ENCODE data around the gene CTDSP2.

CTDSP2 gene

DNA sequence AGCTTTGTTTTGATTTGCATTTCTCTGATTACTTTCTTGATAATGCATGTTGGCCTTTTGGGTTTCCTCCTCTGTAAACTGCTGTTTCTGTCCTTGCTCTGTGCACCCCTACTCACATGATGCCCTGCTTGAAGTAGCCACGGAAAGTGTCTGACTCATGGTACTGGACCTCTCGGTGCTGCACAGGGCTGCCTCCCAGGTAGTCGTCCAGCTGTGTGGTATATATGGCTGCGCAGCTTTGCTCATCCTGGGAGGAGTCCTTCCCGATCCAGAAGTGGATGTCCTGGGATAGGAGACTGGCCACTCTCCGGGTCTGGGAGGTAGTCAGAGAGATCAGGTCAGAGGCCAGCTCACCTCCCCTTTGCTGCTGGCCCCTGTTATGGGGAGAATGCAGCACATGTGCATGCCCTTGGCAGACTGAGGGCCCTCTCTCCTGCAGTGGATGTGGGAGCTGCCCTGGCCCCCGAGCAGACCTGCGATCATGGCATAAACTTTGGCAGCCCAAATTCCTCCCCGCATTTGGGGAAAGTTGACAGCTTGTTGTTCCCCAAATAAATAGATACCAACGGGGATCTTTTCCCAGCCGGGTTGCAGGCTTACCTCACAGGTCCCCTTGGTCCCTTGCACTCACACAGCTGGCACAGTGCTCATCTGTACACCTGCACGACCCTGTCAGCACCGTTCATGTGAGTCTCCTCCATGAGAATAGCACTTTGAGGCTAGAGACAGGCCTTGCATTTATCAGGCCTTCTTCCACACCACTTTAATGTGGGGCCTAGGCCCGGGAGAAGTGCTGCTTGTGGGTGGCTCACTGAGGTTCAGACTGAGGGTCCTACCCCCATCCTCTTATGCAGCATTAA lies 33.2 kb downstream of the CTDSP2 start:
- no peak for DNase-seq

DNA sequence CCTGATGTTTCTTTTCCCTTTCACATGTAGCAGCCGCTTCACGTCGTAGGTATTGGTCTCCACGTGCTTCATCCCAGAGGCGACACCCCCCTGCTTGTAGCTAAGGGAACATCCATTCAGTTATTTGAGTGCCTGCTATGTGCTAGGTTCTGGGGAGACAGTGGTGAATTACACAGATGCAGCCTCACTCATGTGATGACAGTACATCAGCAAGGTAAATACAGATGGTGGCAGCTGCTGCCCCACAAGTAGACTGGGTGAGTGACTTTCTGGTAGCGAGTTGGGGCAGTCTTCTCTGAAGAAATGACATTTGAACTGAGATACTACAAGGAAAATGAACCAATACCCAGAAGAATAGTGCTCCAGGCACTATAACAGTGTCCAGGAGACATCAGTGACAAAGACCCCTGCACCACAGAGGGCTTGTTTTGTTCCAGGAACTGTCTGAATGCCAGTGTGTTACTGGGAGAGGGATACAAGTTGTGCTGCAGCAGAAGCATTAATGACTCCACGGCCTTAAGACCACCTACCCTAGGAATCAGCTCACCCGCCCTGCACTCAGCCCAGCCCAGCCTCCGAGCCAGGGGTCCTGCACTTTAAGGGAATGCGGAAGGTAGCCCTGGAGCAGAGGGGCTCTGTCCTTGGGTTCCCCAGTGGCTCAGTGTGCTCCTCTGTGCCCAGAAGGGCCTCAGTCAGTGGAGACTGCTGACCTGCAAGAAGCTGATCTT lies 35.3 kb downstream of the CTDSP2 start:
- DNase-seq, result no peak

DNA sequence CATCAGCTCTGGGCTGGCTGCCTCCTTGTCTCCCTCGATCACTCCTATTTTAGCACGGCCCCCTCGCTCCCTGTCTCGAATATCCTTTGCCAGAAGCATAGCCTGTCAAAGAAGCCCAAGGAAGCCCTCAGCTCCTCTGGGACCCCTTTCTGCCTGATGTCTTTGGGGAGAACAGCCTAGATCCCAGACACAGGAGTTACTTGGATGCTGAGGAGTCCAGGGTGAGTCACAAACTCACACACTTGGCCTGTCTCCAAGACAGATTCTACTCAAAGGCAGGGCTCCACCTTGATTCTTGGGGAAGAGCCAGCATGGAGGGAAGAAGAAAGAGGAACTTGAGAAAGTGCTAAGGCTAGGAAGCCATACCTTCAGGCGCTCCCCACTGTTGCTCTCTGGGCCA lies 36.1 kb downstream of the CTDSP2 start:
- no peak for DNase-seq

- DNase-seq, result no peak
Measured at GRCh38 chr12:57809425-57809824, 37.1 kb downstream of the CTDSP2 start.

DNA sequence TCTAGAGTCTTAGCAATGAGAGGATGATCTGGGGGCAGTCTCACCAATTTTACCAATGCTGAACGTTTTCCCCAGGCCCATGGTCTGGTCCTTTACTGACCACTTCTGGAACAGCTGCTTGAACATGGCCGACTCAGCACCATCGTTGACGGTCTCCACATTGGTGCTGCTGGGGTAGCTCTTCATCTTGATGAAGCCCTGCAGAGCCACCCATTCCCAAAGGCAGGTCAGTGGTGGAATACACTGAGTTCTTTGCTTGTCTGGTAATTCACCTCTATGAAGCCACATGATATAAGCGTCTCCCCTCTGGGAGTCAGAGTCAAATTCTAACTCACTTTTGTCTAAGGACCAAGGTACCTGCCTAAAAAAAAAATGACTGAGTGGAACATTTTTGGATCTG lies 38.2 kb downstream of the CTDSP2 start:
- DNase-seq, result no peak

DNA sequence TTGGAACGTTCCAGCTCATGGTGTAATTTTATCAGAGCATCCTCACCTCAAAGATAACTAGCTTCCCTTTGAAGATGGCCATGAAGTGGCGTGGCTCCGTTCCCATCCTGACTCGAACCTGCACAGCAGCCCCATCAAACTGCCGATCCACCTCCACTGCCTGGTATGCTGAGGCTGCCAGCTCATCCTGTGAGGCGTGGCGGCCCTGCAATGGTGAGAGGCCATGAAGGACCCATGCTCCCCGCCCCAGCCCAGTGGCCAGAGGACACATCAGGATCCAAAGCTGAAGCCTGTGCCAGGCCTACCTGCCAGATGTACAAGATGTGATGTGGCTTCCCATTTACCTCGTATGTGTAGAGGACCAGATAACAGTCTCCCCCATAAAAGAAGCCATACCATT lies 39.2 kb downstream of the CTDSP2 start:
- DNase-seq, result no peak

- DNase-seq, result no peak
Measured at GRCh38 chr12:57806677-57807076, 39.9 kb downstream of the CTDSP2 start.

DNA sequence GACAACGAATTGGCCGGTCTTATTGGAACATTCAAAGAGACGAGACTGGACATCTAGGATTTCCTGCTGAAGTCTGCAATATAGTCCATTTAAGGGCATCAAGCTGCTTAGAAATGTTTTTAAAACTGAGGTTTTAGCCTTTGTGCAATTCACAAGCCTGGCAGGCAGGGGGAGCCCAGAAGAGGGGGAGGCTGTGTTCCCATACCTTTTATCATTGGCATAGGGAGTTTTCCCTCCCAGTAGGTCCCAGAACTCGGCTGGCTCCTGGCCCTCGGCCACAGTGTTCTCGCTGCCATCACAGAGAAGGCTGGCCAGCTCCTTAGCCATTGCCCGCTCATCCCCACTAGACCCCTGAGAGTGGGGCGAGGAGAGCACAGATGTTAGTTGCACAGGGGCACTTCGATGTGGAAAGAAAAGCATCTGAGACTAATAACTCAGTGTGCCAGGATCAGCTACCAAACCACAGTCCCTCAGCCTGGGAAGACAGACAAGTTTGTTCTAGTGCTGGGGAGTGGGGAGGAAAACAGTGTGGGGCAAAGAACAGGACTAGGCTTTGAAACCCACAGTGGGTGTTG lies 43.1 kb downstream of the CTDSP2 start:
- peak; percentile 26 for DNase-seq

DNA sequence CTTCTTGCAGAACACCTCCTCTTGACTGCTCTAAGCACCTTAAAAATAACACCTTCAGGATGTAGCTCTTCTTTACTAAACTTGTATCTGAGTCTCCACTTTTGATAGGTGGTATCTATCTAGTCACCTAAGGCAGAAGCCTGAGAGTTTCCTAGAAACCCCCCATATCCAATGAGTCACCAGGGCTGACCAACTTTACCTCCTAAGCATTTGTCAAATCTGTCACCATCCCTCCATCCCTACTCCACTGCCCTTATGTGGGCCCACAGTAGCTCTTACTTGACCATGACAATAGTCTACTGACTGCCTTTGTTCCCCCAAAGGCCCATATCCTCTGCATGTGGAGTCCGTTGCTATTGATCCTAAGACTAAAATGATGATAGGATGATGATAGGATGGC lies 43.9 kb downstream of the CTDSP2 start:
- DNase-seq, result no peak

GRCh38 chr12:57800965-57801364 lies 45.6 kb downstream of the CTDSP2 start:
- DNase-seq, result no peak

DNA sequence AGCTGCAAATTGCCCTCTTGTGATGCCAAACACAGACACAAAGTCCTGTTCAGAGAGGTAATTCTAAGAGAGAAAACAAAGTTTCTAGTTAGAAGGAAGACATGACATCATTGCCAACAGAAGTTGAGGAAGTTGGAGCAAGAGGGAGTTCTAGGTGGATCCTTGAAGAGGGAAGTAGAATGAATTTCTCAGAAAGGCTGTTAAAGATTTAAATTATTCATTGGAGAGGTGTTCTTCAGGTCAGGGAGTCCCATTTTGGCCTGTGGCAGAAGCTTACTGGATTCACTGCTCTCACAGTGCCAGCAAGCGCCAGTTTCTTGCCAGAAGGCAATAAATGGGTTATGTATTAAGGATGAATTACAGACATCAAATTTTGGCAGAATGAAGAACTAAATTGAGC lies 48.6 kb downstream of the CTDSP2 start:
- no peak for DNase-seq

DNA sequence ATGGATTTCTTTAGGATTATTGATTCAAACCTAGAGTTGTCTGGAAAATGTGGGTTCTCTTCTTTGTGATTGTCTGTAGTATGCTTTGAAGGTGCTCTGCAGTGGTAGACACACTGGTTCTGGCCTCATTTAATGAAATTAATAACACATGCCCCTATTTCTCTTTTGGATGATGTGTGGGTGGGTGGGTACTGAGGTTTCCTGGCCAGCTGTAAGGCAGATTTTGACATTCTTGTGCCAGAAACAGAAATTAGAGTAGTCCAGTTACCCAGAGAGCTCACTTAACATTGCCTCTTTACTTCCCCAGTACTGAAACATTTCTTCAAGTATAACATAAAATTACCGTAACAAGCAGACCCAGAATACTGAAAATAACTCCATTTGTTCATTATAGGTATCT lies 49.5 kb downstream of the CTDSP2 start:
- DNase-seq, result no peak

DNA sequence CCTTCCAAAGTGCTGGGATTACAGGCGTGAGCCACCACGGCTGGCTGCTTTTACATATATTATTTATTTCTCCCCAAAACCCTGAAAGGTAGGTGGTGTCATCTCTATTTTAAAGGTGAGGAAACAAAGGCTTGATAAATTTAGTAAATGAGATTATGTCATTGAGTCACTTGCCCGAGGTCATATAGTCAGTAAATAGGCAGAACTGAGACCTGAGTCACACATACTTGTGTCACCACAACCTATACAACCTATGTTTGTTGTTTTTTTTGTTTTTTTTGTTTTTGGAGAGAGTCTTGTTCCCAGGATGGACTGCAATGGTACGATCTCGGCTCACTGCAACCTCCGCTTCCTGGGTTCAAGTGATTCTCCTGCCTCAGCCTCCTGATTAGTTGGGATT lies 51.2 kb downstream of the CTDSP2 start:
- DNase-seq, result no peak

DNA sequence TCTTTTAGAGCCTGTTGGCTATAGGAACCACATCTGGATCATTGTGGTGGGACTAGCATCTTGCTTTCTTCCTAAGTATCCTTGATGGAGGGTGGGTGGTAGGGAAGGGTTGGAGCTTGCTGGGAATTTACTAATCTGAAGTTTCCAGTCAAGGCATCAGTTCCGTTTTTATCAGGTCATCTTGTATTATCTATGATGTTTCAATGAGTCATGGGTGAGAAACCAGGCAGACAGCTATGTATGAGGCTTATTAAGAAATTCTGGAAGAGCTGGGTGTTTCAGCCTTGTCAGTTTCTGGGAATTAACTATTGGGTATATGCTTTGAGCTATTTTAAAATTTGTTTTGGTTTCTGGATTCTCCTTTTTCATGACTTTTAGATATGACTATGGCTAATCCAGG lies 52.6 kb downstream of the CTDSP2 start:
- no peak for DNase-seq

- no peak for DNase-seq
Measured at GRCh38 chr12:57783861-57784260, 62.7 kb downstream of the CTDSP2 start.

DNA sequence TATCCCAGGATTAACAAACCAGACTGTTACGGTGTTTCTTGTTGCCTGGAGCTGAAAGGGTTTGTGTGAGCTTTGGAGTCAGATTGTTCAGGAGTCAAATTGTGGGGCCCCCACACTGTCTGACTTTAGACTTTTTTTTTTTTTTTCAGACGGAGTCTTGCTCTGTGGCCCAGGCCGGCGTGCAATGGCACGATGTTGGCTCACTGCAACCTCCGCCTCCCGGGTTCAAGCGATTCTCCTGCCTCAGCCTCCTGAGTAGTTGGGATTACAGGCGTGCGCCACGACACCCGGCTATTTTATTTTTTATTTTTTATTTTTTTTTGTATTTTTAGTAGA lies 63.1 kb downstream of the CTDSP2 start:
- DNase-seq, result no peak

DNA sequence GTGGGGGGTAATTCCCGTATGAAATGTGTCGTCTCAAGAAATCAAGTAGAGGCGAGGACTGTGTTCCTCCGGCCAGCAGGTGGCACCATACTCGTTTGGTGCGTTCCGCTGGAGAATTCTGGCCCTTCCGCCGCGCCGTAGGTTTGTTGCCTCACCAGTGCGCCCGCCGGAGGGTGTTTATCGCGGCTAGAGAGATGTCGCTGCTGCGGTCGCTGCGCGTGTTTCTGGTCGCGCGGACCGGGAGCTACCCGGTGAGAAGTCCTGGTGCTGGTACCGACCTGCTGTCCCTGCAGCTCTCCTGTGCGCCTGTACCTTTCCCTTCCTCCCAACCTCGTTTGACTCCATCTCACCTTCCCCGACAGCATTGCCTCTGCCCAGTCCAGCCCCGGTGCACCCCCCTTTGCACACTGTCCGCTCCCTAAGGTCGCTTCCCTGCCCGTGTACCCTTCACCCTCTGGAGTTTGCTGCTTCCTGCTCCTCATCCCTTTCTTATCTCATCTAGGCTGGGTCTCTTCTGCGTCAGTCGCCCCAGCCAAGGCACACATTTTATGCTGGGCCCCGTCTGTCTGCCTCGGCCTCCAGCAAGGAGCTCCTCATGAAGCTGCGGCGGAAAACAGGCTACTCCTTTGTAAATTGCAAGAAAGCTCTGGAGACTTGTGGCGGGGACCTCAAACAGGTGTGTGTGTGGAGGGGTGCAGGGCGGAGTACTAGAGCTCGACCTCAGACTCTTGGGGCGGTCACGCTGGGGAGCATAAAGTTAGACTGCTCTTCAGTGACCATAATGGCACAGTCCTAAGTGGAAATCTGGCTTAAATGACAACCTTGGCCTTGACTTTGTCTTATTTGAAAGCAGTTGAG lies 63.7 kb downstream of the CTDSP2 start, which contains the start of gene TSFM:
TSFM (plus strand) TSS at position 180 of the 858 bp plus-strand sequence; CDS start at position 195, 15 bp downstream.
- DNase-seq, result peak; percentile 98

GRCh38 chr12:57782243-57782607 lies 64.3 kb downstream of the CTDSP2 start:
- DNase-seq, result no peak

GRCh38 chr12:57781801-57782200 lies 64.7 kb downstream of the CTDSP2 start:
- no peak for DNase-seq

- no peak for DNase-seq
Measured at GRCh38 chr12:57781244-57781643, 65.3 kb downstream of the CTDSP2 start.

DNA sequence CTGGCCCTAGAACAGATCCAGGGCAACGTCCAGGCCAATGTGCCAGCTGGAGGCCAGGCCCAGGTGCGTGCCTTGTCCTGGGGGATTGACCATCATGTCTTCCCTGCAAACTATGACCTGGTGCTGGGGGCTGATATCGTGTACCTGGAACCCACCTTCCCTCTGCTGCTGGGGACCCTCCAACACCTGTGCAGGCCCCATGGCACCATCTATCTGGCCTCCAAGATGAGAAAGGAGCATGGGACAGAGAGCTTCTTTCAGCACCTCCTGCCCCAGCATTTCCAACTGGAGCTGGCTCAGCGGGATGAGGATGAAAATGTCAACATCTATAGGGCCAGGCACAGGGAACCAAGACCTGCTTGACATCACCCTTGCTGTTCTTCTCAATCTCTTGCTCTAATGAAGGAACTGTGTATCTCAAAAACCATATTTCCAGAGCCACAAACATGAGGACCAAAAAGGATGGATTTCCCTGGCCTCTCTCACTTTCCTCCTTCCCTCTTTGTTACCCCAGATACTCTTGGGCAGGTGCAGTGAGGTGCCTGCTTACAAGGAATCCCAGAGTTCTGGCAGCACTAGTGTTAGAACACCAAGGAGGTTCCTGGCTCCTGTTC lies 66.1 kb downstream of the CTDSP2 start:
- no peak for DNase-seq

DNA sequence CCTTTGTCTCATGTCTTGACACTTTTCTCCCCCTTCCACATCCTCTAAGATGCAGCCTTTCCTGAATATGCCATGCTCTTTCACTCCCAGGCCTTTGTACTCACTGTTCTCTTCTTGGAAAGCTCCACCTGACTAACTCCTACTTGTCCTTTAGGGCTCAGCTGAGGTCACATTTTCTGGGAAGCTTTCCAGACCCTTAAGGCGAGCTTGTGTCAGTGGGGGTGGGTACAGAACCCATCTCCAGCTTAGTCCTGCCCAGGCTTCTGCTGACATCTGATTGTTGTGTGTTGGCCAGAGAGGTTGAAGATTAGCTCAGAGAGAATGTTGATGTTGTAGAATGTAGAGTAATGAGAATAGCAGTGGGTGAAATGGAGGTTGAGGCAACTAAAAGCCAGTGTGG lies 66.8 kb downstream of the CTDSP2 start:
- no peak for DNase-seq

DNA sequence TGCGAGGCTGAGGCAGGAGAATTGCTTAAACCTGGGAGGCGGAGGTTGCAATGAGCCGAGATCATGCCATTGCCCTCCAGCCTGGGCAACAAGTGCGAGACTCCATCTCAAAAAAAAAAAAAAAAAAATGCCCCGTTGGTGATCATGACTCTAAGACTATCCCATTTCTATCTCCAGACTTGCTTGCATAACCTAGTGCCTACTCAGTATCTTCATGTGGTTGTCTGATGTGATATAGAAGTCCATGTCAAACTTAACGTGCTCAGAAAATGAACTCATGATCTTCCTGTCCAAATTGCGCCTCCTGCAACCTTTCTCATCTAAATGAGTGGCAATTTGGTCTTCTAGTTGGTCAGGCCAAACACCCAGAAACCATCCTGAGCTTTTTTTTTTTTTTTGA lies 68.6 kb downstream of the CTDSP2 start:
- no peak for DNase-seq
